K562 (cell line): Measurements from ENCODE around the gene ARL8A. TPM values are rescaled to one million over a fixed set of nuclear protein-coding genes. Genes with fewer than 3 reads are reported as not detected.

Experiments used
- CBX8 ChIP-seq: fragments of 200-600 bp; sonication (generic); IDR thresholded peaks from 2 replicates; pipeline ENCODE4 v1.6.1; 2012; ENCODE audit warnings: borderline replicate concordance, mixed run types, low read depth, mild to moderate bottlenecking, moderate library complexity, mixed read lengths, low read length, control low read depth, inconsistent platforms; ENCODE audit not compliant: poor library complexity, severe bottlenecking; ENCODE audit errors: extremely low read depth
- ETV6 ChIP-seq, 3 experiments: fragments of 150-350 bp in 1 of 3; sonication (generic) in 1 of 3; formaldehyde crosslinking in 1 of 3; IDR thresholded peaks; 2 replicates each; pipeline versions ENCODE4 v1.6.1 to v1.8.0; 2014 to 2022; ENCODE audit warnings: borderline replicate concordance in 2 of 3, low read depth in 2 of 3, antibody characterized with exemption in 1 of 3, low read length in 1 of 3, mild to moderate bottlenecking in 1 of 3, missing genetic modification reagents in 1 of 3
- IRF2 ChIP-seq: sonication (generic); formaldehyde crosslinking; IDR thresholded peaks from 2 replicates; pipeline ENCODE4 v1.8.1; 2022; ENCODE audit warnings: mild to moderate bottlenecking, missing genetic modification reagents
- MTA1 ChIP-seq: fragments of 450-650 bp; IDR thresholded peaks from 2 replicates; pipeline ENCODE4 v1.6.1; 2017; ENCODE audit warnings: borderline replicate concordance
- NFIX ChIP-seq: fragments of 250-450 bp; sonication (Bioruptor Pico); IDR thresholded peaks from 2 replicates; pipeline ENCODE4 v1.4.0; 2020; ENCODE audit warnings: low read depth, mild to moderate bottlenecking, moderate library complexity
- RB1 ChIP-seq: fragments of 450-650 bp; IDR thresholded peaks from 2 replicates; pipeline ENCODE4 v1.6.1; 2017; ENCODE audit warnings: low read depth, mild to moderate bottlenecking
- RBM22 ChIP-seq: fragments of 200-400 bp; formaldehyde crosslinking; IDR thresholded peaks from 2 replicates; pipeline ENCODE4 v1.6.1; 2018; ENCODE audit warnings: low read length, low read depth; ENCODE audit not compliant: poor library complexity, severe bottlenecking
- SMC3 ChIP-seq: conservative IDR thresholded peaks from 2 replicates; pipeline ENCODE4 v1.6.1; 2011; ENCODE audit warnings: low read depth, low read length, improper control_type of control experiment; ENCODE audit not compliant: insufficient read depth
- SPI1 ChIP-seq: IDR thresholded peaks from 2 replicates; pipeline ENCODE4 v1.6.1; 2011; ENCODE audit warnings: low read depth, low read length, control low read depth, borderline replicate concordance
- TCF7L2 ChIP-seq: fragments of 150-350 bp; IDR thresholded peaks from 2 replicates; pipeline ENCODE4 v1.6.1; 2016; ENCODE audit warnings: low read depth, mild to moderate bottlenecking, low read length, moderate library complexity
- U2AF1 ChIP-seq: fragments of 200-400 bp; formaldehyde crosslinking; optimal IDR thresholded peaks from 2 replicates; pipeline ENCODE3; 2017; ENCODE audit warnings: mild to moderate bottlenecking, low read depth, low read length, moderate library complexity
- ZNF780A ChIP-seq: fragments of 250-450 bp; sonication (Bioruptor Pico); IDR thresholded peaks from 2 replicates; pipeline ENCODE4 v1.5.0; 2021; ENCODE audit warnings: mild to moderate bottlenecking
- polyA plus RNA-seq, 8 experiments: library from polyadenylated mRNA; depleted of rRNA in 4 of 8; stranded (reverse) in 5 of 8; unstranded in 3 of 8; fragments of >200 nt; fragmentation: Nextera tagmentation in 2 of 8; fragmentation: Illumina TruSeq in 1 of 8; extraction: Ambion mirVana in 2 of 8; extraction: Trizol in 1 of 8; gene quantifications; 2 replicates each; pipeline versions ENCODE4 v1.2.1 to v1.2.3, GENCODE V29; 2011 to 2014; ENCODE audit warnings: inconsistent platforms in 1 of 8, missing spikeins in 1 of 8
- total RNA-seq, 7 experiments: library from RNA; depleted of rRNA in 6 of 7; stranded (reverse); fragments of >200 nt in 6 of 7; fragmentation: Illumina TruSeq in 2 of 7; extraction: Trizol in 2 of 7; gene quantifications; 2 replicates each; pipeline versions ENCODE4 v1.2.1 to v1.2.3, GENCODE V29; 2011 to 2021; ENCODE audit warnings: low replicate concordance in 1 of 7
- TF ChIP-seq, protein P1 (sequence below): fragments of 250-450 bp; sonication (Bioruptor Pico); IDR thresholded peaks from 2 replicates; pipeline ENCODE4 v1.4.0; 2020
- TF ChIP-seq, protein P2 (sequence below): fragments of 250-450 bp; sonication (Bioruptor Pico); IDR thresholded peaks from 2 replicates; pipeline ENCODE4 v1.8.0; 2021; ENCODE audit warnings: borderline replicate concordance, mild to moderate bottlenecking, moderate library complexity; ENCODE audit not compliant: poor library complexity, severe bottlenecking
- TF ChIP-seq, protein P3 (sequence below): fragments of 450-650 bp; IDR thresholded peaks from 2 replicates; pipeline ENCODE4 v1.6.1; 2016; ENCODE audit warnings: low read depth, mild to moderate bottlenecking, moderate library complexity
- TF ChIP-seq, protein P4 (sequence below): fragments of 250-450 bp; sonication (Bioruptor Pico); IDR thresholded peaks from 2 replicates; pipeline ENCODE4 v1.5.1; 2021; ENCODE audit warnings: mild to moderate bottlenecking

Gene ARL8A
- total and polyA plus RNA-seq, 9 of the 15 experiments (the other 6 are each of a cell fraction or from before 2014, with no cell fraction given), result 0.17 to 27.3 (median 15.6) TPM

DNA sequence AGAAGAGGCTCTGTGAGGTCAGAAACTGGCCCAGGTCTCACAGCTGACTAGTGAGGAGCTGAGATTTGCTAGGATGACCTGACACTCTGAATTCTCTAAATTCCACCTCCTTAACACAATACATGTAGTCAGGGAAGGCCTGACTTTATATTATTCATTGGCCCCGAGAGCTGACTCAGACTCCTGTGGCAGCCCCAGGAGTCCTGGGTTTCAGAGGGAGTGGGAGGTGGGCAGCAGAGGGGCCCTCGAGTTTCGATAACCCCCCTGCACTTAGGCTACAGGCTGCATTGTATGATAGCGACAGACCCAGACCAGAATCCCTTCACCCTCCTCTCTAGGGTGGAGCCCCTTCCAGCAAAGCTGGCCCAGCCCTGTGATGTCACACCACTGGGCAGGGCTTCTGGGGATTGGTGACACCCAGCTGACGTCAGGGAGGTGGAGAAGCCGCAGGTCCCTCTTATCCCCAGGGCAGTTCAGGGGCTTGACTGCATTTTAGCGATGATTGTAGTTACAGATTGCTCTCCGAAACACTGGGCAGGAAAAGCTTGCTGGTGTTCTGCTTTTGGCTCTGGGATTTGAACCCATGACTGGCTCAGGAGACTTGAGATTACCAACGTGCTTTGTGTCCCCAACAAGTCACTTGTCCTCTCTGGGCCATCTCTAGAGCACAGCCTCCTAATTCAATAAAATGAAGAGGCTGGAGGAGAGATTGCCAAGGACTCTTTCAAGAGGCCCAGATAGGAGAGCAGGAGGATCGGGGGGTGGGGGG lies 38.8 kb downstream of the ARL8A start (continued):
- TF ChIP-seq, protein P1, sequence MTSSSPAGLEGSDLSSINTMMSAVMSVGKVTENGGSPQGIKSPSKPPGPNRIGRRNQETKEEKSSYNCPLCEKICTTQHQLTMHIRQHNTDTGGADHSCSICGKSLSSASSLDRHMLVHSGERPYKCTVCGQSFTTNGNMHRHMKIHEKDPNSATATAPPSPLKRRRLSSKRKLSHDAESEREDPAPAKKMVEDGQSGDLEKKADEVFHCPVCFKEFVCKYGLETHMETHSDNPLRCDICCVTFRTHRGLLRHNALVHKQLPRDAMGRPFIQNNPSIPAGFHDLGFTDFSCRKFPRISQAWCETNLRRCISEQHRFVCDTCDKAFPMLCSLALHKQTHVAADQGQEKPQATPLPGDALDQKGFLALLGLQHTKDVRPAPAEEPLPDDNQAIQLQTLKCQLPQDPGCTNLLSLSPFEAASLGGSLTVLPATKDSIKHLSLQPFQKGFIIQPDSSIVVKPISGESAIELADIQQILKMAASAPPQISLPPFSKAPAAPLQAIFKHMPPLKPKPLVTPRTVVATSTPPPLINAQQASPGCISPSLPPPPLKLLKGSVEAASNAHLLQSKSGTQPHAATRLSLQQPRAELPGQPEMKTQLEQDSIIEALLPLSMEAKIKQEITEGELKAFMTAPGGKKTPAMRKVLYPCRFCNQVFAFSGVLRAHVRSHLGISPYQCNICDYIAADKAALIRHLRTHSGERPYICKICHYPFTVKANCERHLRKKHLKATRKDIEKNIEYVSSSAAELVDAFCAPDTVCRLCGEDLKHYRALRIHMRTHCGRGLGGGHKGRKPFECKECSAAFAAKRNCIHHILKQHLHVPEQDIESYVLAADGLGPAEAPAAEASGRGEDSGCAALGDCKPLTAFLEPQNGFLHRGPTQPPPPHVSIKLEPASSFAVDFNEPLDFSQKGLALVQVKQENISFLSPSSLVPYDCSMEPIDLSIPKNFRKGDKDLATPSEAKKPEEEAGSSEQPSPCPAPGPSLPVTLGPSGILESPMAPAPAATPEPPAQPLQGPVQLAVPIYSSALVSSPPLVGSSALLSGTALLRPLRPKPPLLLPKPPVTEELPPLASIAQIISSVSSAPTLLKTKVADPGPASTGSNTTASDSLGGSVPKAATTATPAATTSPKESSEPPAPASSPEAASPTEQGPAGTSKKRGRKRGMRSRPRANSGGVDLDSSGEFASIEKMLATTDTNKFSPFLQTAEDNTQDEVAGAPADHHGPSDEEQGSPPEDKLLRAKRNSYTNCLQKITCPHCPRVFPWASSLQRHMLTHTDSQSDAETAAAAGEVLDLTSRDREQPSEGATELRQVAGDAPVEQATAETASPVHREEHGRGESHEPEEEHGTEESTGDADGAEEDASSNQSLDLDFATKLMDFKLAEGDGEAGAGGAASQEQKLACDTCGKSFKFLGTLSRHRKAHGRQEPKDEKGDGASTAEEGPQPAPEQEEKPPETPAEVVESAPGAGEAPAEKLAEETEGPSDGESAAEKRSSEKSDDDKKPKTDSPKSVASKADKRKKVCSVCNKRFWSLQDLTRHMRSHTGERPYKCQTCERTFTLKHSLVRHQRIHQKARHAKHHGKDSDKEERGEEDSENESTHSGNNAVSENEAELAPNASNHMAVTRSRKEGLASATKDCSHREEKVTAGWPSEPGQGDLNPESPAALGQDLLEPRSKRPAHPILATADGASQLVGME (CRISPR knock-in tag), result no peak
- TF ChIP-seq, protein P2, sequence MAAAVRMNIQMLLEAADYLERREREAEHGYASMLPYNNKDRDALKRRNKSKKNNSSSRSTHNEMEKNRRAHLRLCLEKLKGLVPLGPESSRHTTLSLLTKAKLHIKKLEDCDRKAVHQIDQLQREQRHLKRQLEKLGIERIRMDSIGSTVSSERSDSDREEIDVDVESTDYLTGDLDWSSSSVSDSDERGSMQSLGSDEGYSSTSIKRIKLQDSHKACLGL (CRISPR knock-in tag), result no peak
- TF ChIP-seq RBM22 (no peak), SPI1 (no peak), IRF2 (CRISPR knock-in tag) (no peak), RB1 (no peak), TCF7L2 (no peak), SMC3 (no peak), CBX8 (no peak), U2AF1 (no peak), MTA1 (0 out of 2 replicates have a peak, but pooled peaks have one; percentile 16), NFIX (CRISPR knock-in tag) (no peak), ETV6 (IDR thresholded peaks at IDR 0.05; ENCODE audit: borderline replicate concordance in 1 of 2, low read depth in 2 of 2, low read length in 1 of 2) (no peak), ETV6 (CRISPR knock-in tag; IDR thresholded peaks at IDR 0.05; ENCODE audit: borderline replicate concordance) (no peak), ZNF780A (CRISPR knock-in tag) (no peak)
- TF ChIP-seq, protein P3, sequence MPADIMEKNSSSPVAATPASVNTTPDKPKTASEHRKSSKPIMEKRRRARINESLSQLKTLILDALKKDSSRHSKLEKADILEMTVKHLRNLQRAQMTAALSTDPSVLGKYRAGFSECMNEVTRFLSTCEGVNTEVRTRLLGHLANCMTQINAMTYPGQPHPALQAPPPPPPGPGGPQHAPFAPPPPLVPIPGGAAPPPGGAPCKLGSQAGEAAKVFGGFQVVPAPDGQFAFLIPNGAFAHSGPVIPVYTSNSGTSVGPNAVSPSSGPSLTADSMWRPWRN, result no peak
- TF ChIP-seq, protein P4, sequence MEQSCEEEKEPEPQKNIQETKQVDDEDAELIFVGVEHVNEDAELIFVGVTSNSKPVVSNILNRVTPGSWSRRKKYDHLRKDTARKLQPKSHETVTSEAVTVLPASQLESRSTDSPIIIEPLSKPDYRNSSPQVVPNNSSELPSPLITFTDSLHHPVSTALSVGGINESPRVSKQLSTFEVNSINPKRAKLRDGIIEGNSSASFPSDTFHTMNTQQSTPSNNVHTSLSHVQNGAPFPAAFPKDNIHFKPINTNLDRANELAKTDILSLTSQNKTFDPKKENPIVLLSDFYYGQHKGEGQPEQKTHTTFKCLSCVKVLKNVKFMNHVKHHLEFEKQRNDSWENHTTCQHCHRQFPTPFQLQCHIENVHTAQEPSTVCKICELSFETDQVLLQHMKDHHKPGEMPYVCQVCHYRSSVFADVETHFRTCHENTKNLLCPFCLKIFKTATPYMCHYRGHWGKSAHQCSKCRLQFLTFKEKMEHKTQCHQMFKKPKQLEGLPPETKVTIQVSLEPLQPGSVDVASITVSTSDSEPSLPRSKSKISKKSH (CRISPR knock-in tag), result no peak
